Dermis blood vessel endothelial cell (primary cell): ENCODE measurements around the gene CYLD. TPM values are rescaled to one million over a fixed set of nuclear protein-coding genes. Genes with fewer than 3 reads are reported as not detected.
A peak's percentile ranks its signal among the peaks of the same experiment; 100 is the strongest.

Experiments used
- DNase-seq: peaks from one replicate; pipeline ENCODE4 v3.0.0; 2010
- total RNA-seq: library from RNA; depleted of rRNA; stranded (reverse); fragments of >200 nt; gene quantifications from 2 replicates; pipeline ENCODE4 v1.2.3, GENCODE V29; 2014

CYLD gene
- 37.5 and 59.1 TPM in 2 replicates for total RNA-seq

DNA sequence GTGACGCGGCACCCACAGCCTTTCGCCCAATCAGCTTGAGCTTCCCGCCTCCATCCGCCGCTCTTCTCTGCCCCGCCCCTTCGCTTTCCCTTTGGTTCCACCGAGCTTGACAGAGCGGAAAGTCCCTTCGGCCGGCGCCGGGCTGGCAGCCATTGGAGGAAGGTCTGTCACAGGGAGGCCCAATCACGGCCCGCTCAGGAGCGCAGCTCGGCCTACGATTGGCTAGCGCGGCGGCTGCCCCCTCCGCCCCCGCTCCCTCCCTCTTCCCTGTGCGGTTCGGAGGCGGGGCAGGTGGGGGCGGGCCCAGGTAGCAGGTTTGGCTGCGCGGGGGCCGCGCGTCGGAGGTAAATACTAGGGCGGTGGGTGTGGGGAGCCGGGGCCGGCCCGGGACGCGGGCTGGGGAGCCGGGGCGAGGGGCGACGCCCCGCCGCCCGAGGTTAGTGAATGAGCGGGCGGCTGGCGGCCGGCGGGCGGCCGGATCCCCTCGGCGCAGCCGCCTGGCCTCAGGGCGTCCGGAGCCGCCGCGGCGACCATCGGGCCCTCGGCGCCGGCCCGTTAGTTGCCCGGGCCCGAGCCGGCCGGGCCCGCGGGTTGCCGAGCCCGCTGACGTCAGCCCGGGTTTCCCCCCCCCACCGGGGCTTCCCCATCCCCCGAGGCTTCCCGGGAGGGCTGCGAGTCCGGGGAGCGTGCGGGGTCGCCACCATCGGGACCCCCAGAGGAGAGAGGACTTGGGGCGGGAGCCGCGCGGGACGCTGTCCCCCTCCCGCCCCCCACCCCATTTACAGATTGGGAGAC, at the start of gene CYLD:
TSS of gene CYLD (plus strand) at position 306 of the 795 bp plus-strand sequence. CDS start 7,613 bp downstream, outside the sequence.
- DNase-seq: peak; percentile 100

DNA sequence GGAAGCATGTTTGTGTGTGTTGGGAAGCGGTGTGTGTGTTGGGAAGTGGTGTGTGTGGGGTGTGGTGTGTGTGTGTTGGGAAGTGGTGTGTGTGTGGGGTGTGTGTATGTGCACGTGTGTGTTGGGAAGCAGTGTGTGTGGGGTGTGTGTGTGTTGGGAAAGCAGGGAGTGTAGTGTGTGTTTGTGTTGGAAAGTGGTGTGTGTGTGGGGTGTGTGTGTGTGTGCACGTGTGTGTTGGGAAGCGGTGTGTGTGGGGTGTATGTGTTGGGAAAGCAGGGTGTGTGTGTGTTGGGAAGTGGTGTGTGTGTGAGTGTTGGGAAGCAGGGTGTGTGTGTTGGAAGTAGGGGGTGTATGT, 49.3 kb upstream of the CYLD start:
- no peak for DNase-seq

DNA sequence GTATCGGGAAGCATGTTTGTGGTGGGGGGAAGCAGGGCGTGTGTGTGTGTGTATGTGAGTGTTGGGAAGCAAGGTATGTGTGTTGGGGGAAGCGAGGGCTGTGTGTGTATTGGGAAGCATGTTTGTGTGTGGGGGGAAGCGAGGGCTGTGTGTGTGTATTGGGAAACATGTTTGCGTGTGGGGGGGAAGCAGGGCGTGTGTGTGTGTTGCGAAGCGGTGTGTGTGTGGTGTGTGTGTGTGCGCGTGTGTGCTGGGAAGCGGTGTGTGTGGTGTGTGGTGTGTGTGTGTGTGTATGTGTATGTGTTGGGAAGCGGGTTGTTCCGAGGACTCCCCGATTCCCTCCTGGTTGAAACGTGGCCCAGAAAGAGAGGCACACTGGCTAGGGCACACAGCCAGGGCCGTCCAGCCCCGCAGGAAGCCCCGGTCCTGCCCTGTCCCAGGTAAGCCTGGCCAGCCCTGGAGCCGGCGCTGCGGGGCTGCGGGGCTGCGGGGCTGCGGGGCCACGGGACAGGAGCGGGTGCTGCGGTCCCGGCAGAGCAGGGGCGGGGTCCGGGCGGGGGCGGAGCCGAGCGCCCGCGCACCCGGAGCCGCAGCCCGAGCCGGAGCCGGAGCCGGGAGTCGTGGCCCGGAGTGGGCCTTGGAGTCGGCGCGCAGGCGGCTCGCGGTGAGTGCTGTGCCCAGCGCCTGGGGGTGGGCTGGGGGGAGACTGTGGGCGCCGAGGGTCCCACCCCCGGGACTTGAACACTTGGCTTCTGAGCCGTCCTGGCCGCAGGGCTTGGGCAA, 48.7 kb upstream of the CYLD start, which contains the start of gene NOD2:
TSS of gene NOD2 (plus strand) at position 608 of the 783 bp plus-strand sequence. CDS start 5,890 bp downstream, outside the sequence.
- peak; percentile 23 for DNase-seq

DNA sequence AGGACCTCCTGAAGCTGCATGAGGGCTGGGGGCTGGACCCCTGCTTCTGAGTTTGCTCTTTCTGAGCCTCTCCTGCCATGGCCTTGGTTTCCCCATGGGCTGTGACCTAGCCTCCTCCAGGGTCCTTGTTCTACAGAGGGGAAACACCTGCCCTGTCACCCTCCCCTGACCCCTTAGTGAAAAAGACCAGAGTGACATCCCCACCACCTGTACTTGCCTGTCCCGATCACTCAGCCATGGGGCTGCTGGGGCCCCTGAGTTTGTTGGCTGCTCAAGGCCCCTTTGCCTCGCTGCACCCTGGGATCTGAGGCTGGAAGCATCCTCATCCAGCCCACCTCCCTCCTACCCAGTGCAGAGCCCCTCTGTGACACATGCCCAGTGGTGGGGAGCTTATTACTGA, 47.7 kb upstream of the CYLD start:
- DNase-seq: no peak

DNA sequence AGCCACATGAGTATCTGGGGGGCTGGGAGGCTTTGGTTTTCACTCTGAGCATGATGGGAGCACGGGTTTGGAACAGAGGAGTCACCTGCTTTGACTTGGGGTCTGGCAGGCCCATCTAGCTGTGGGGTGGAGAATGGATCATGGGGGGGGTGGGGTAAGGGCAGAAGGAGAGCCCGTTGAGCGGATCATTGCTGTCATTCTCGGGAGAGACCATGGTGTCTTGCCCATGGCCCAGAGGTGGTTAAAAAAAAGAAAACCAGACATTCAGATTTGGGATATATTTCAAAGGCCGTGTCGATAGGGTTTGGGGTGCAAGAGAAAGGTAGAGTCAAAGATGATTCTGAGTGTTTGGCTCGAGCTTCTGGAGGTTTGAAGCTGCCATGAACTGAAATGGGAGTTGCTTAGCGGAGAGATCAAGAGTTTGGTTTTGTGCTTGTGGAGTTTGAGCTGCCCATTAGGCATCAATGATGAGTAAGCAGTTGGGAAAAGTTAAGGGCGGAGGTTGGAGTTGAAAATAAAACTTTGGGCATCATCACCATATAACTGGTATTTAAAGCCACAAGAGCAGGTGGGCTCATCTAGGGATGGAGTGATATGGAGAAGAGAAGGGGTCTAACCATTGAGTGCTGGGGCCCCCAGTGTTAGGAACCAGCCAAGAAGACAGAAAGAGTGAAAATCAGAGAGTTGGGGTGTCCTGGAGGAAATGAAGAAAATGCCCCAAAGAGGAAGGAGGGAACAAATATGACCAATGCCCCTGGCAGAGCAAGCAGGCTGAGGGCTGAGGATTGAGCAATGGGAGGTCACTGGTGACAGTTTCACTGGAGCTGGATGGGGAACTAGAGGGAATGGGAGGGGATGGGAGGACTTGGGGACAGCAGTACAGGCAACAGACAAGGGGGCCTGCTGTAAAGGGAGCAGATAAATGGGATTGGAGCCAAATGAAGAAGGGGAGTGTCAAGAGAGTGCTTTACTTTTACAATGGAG, 46.6 kb upstream of the CYLD start:
- no peak for DNase-seq

DNA sequence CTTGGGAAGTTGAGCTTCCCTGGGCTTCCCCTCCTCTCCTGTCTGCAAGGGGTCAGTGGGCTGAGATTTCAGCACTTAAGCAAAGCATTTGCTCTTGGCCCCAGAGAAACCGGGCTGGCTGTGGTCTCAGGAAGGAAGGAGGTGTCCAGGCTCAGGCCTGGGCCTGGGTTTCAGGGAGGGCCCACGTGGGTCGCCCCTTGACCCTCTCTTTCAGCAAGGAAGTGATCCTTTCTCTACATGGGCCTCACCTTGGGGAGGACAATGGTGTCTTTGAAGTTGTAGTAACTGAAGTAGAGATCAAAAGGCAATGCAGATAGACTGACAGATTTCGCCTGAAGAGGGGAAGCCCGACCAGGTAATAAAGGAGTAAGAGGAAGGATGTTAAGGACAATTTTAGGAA, 45.8 kb upstream of the CYLD start:
- no peak for DNase-seq

DNA sequence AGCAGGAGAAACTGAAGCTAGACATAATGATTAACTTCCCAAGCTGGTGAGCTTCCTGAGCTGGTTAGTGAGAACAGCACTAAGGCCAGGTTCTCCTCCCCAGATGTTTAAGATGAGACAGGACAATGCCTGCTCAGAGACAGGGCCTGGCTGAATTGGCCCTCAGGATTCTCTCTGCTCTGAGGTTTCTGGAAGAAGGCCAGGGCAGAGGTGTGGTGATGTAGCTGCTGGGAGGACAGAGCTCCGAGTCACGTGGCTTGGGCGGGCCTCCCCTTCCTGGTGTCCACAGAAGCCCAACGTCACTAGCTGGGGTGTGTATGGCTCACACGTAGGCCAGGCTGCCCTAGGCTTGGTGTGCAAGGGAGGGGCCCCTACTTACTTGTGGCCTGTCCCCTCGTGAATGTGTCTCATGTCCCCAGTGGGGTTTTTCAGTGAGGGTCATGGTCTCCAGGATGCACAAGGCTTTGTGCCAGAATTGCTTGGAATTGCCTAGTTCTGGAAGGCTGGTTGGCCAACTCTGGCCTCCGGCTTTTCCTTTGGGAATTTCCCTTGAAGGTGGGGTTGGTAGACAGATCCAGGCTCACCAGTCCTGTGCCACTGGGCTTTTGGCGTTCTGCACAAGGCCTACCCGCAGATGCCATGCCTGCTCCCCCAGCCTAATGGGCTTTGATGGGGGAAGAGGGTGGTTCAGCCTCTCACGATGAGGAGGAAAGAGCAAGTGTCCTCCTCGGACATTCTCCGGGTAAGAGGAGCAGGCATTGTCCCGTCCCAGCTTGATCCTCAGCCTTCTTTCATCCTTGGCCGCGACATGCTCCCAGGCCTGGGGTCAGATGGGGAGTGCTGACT, 45.1 kb upstream of the CYLD start:
- DNase-seq: peak; percentile 55

DNA sequence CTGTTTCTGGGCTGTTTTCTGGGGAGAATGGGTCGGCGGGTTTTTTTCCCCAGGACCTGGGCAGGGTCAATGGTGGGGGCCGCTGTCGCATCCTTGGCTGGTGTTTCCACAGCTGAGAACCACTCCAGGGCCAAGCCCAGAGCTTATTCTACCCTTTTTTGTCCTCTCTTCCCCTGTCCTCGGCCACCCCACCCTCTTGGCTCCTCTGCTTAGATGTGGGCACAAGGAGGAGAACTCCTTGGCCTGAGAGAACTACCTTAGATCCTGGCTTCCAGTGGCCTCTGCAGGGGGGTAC, 44.5 kb upstream of the CYLD start:
- DNase-seq: no peak

DNA sequence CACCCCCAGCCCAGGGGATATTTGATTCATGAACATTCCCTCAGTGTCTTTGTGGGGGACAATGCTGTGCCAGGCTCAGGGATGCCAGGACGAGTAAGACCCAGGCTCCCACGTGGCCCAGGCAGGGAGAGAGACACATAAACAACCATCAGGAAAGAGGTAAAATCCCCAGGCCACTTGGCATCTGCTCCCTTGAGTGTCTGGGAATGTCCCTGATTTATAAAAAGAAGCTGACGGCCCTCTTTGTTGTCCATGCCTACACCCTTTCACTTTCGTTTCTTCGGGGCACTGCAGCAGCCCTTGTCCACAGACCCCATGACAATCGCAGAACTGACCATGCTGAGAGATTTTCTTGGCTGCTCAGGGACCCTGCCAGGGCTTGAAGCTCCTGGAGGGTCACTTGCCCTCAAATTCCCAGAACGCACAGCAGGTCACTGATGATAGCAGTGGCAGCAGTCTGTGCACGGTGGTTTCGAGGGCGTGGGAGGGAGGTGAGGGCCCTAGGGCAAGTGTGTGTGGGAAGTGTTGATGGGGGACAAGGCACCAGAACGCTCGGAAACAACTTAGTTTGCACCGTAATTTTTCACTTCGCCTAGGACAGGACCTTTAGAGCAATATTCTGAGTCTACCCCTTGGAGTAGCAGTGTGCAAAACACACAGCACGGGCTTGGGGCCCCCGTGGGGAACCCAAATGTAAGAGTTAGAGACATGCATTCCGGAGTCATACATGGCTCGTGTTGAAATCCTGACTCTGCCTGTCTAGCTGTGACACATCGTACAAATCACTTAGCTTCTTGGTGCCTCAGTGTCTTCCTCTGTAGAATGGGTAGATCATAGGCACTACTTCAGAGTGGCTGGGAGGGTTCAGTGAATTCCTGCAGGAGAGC, 43.8 kb upstream of the CYLD start:
- DNase-seq: peak; percentile 64

DNA sequence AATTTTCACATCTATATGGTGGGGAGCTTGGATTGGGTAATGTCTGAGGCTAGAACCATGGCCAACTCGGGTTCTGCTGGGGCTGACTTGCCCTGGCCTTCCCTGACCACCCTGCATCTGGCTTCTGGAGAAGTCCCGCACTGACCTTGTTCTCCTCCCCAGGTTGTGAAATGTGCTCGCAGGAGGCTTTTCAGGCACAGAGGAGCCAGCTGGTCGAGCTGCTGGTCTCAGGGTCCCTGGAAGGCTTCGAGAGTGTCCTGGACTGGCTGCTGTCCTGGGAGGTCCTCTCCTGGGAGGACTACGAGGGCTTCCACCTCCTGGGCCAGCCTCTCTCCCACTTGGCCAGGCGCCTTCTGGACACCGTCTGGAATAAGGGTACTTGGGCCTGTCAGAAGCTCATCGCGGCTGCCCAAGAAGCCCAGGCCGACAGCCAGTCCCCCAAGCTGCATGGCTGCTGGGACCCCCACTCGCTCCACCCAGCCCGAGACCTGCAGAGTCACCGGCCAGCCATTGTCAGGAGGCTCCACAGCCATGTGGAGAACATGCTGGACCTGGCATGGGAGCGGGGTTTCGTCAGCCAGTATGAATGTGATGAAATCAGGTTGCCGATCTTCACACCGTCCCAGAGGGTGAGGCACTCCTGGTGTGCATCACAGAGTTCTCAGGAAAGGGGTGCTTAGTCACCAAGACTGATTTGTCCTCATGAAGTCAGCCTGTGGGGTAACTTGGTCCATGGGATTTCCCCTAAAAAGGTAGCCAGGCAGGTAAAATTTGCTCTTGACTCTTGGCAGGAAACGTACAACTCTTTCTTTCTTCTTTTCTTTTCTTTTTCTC, 42.3 kb upstream of the CYLD start:
- no peak for DNase-seq

DNA sequence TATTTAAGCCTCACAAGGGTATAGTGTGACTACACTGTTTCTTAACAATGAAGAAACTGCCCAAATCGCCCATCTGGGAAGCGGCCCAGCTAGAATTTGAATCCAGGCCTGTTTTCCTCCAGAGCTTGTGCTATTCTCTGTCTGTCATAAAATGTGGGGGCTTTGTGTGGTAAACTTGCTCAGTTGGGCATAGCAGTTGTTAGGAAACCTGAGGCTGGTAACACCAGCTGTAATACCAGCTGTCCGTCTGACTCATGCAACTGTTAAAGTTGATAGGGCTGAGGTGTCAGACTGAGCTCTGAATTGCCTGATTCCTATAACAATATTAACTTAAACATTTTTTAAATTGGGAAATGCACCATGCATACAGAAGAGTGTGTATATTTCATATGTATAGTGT, 39.2 kb upstream of the CYLD start:
- peak; percentile 37 for DNase-seq

DNA sequence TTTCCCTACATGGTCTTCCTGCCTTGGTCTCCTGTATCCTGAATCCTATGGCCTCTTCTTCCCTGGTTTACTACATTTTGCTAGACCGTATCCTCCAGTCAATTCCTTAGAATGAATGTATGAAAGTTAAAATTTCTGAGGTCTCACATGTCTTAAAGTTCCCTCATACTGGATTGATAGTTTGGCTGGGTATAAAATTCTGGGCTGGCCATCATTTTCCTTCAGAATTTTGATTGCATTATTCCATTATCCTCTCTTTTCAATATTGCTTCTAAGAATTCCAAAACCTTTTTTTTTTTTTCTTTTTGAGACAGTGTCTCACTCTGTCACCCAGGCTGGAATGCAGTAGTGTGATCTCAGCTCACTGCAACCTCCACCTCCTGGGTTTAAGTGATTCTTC, 37.6 kb upstream of the CYLD start:
- DNase-seq: no peak

DNA sequence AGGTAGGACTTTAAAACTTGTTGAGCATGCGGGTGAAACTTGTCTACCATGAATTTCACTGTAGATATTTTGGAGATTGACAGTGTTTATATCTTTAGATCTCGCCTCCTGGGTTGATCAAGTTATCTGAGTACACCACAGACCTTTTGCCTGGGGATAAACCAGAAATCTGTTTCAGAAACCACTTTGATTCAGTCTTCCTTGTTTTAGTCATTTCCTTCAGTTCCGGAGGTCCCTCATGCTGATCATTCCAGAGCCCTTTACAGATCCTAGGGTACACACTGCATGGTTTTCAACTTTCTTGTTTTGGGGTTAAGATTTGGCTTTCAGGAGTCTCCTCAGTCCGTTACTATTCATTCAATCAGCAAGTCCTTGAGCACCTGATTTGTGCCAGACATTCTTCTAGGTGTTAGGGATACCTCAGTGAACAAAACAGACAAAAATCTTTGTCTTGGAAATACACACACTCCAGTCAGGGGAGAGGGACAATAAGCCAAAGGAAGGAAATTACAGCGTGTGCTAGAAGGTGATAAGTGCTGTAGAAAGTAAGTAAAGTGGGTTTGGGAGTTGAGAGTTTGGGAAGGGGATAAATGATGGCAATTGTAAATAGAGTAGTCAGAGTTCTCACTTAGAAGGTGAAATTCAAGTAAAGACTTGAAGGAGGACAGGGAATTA, 36.3 kb upstream of the CYLD start:
- DNase-seq: peak; percentile 64

DNA sequence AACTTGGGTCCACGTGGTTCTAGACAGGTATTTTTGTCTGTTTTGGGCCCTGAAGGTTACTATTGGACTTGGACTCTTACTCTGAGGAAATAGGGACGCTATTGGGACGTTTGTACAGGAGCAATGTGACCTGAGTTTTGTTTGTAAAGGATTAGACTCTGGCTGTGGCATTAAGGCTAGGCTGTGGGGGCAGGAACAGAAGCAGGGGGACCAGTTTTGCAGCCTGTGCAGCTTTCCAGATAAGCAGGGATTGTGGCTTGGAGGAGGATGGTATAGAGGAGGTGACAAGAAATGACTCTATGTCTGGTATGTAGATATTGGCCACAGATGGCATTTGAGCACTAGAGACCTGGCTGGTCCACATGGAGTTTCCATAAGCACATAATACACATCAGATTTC, 35.6 kb upstream of the CYLD start:
- no peak for DNase-seq

DNA sequence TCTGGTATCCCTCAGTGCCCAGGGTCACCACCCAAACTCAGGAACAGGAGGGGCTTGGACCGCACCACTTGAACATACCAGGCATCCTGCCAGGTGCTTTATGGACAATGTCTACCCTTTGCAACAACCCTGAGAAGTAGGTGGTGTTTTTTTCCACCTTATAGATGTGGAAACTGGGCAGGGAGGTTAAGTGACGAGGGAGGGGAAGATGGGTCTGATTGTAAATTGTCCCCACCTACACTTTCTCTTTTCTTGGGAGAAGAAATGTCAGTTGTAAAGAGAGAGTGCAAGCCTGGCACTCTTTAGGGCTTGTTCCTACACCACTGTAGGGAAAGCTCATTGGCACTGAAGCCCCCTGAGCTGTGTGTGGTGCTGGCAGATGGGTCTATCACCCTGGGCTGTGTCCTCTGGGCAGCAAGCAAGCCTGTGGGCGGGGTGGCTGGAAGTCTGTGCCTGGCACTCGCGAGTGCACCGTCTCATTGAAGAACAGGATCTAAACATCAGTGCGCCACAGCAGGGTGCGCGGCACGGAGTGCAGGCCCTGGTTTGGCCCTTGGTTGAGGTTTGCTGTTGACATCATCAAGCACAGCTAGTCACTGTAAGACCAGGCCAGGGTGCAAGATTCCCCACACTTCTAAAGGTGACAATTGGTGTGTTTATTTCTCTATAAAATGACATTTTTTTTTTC, 33.4 kb upstream of the CYLD start:
- no peak for DNase-seq

DNA sequence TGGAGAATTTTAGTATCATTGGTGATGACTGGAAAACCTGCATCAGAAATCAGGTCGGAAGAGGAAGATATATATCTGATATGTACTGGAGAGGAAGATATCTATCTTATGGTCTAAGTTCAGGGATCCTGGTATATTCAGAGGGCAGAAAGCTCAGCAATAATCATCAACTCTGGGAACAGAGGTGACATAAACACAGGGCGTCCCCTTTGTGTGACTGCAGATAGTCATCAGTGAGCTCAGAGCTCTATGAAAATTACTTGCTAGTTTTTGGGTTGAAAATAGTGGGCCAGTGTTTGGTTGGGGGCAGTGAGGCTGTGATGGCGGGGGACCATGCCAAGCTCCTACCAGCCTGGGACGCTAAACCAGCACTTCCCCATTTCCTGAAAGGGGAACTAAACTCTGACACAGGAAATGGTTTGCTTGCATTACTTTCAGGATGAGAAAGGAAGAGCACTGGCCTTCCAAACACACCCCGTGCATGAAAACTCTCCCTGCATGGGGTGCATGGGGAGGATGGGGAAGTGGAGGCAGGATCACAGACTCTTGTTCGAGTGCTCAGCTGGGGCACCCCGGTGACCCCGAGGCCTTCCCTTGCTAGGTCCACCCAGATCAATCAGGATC, 32.7 kb upstream of the CYLD start:
- DNase-seq: no peak

DNA sequence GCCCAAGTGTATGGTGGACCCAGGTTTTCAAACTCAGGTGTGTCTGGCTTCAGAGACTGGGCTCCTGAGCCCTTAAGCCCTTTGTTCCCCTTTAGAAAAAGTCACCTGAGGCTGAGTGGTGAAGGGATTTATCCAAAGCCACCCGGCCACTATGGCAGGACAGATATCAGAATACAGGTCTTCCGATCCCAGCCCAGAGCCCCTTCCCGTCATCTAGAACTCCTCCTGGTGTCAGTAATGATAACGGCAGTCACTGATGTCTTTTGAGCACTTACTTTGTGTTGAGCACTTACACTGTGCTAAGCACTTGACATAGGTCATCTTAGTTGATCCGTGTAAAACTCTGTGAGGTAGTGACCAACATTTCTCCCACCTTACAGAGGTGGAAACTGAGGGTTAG, 31.9 kb upstream of the CYLD start:
- no peak for DNase-seq

DNA sequence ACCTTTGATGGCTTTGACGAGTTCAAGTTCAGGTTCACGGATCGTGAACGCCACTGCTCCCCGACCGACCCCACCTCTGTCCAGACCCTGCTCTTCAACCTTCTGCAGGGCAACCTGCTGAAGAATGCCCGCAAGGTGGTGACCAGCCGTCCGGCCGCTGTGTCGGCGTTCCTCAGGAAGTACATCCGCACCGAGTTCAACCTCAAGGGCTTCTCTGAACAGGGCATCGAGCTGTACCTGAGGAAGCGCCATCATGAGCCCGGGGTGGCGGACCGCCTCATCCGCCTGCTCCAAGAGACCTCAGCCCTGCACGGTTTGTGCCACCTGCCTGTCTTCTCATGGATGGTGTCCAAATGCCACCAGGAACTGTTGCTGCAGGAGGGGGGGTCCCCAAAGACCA, 30.8 kb upstream of the CYLD start:
- no peak for DNase-seq
